CD4-positive, alpha-beta T cell (primary cell): ENCODE data around the gene NUDT16L1. TPM values are rescaled to one million over a fixed set of nuclear protein-coding genes. Genes with fewer than 3 reads are reported as not detected.

Experiments used
- ATAC-seq: fragments of 200-7000 bp; cut with Tn5 transposase; one replicate; pipeline ENCODE4 v1.10.0; 2022; ENCODE audit warnings: mild to moderate bottlenecking; ENCODE audit not compliant: poor library complexity
- CTCF ChIA-PET: fragments of 350-600 bp; sonication (Branson Sonifier 250); formaldehyde crosslinking; loops from one replicate; lab custom pipeline; 2021; ENCODE audit warnings: antibody characterized with exemption, inconsistent platforms; lab: Charles Lee
- POLR2A ChIA-PET: fragments of 350-600 bp; sonication (Branson Sonifier 250); formaldehyde crosslinking; loops from one replicate; lab custom pipeline; 2021; ENCODE audit warnings: antibody characterized with exemption, inconsistent platforms; lab: Charles Lee
- DNase-seq, 14 experiments: peaks; one replicate each; pipeline ENCODE4 v3.0.0-alpha.2; 2013 to 2020; ENCODE audit warnings: mixed read lengths in 2 of 14
- H3K27ac ChIP-seq, 2 donors: one replicate each; pipeline versions ENCODE4 v1.5.1 to v1.7.0; 2013; ENCODE audit warnings: low read length in 2 of 2, low read depth in 1 of 2, mild to moderate bottlenecking in 1 of 2
- H3K27me3 ChIP-seq, 2 experiments: 1 replicate in 1 of 2; 2 replicates in 1 of 2; pipeline versions ENCODE4 v1.6.1 to v1.7.0; 2013; ENCODE audit warnings: low read length in 2 of 2, control low read depth in 1 of 2, mild to moderate bottlenecking in 1 of 2, moderate library complexity in 1 of 2; ENCODE audit not compliant: insufficient read depth in 2 of 2, control insufficient read depth in 1 of 2
- H3K36me3 ChIP-seq: one replicate; pipeline ENCODE4 v1.6.1; 2013; ENCODE audit warnings: low read length, control low read depth; ENCODE audit not compliant: insufficient read depth
- H3K4me1 ChIP-seq: one replicate; pipeline ENCODE4 v1.6.1; 2013; ENCODE audit warnings: low read length, control low read depth; ENCODE audit not compliant: insufficient read depth
- H3K4me3 ChIP-seq: one replicate; pipeline ENCODE4 v1.5.1; 2013; ENCODE audit warnings: mild to moderate bottlenecking, low read length, moderate library complexity
- H3K9me3 ChIP-seq, 2 experiments: 1 replicate in 1 of 2; 2 replicates in 1 of 2; pipeline versions ENCODE4 v1.6.1 to v1.7.0; 2013; ENCODE audit warnings: low read length in 2 of 2, mild to moderate bottlenecking in 2 of 2, control low read depth in 1 of 2, moderate library complexity in 1 of 2; ENCODE audit not compliant: control insufficient read depth in 1 of 2, insufficient read depth in 1 of 2
- H3K27ac Mint-ChIP-seq: one replicate; pipeline ENCODE4 v1.8.0; 2020; ENCODE audit warnings: mixed read lengths
- H3K27me3 Mint-ChIP-seq: one replicate; pipeline ENCODE4 v1.8.0; 2021; ENCODE audit warnings: mixed read lengths
- H3K36me3 Mint-ChIP-seq: one replicate; pipeline ENCODE4 v1.8.0; 2021; ENCODE audit warnings: low read depth, mixed read lengths
- H3K4me1 Mint-ChIP-seq: one replicate; pipeline ENCODE4 v1.8.0; 2021; ENCODE audit warnings: low read depth, mixed read lengths
- H3K4me3 Mint-ChIP-seq: one replicate; pipeline ENCODE4 v1.8.0; 2020; ENCODE audit warnings: mild to moderate bottlenecking, mixed read lengths
- H3K9me3 Mint-ChIP-seq: one replicate; pipeline ENCODE4 v1.8.0; 2020; ENCODE audit warnings: mixed read lengths
- CTCF ChIP-seq: fragments of 200-600 bp; IDR thresholded peaks from one replicate; pipeline ENCODE4 v1.8.0; 2022; ENCODE audit warnings: antibody characterized with exemption, mild to moderate bottlenecking
- intact Hi-C, 2 experiments: fragments of 100-400 bp; cut with DNase I in 1 of 2; cut with micrococcal nuclease in 1 of 2; formaldehyde crosslinking; loops; one replicate each; pipeline versions ENCODE4 v1.15.1 to v1.9.0; 2023 to 2025; cut with DNase I, micrococcal nuclease
- total RNA-seq, 174 experiments: library from RNA in 2 of 174; stranded (reverse) in 2 of 174; gene quantifications; one replicate each; pipeline ENCODE4 v1.2.3 and lab custom pipeline; 2021 to 2026

The NUDT16L1 gene
- total RNA-seq, 2 experiments from 2014 or later, result 75.2 to 78.9 TPM

- Mint-ChIP-seq H3K36me3 (peaks cover 53% of the 10 kb centered on the region), H3K27ac (no peak overlapping the region), H3K27me3 (no peaks in the 10 kb centered on the region), H3K9me3 (no peaks in the 10 kb centered on the region), H3K4me1 (peaks cover 25% of the 10 kb centered on the region), H3K4me3 (no peak overlapping the region)
- POLR2A ChIA-PET, result no interaction called here
- Histone ChIP-seq H3K4me3 (no peak overlapping the region), H3K9me3 (no peaks in the 10 kb centered on the region), H3K36me3 (peaks cover 32% of the 10 kb centered on the region), H3K4me1 (peaks cover 13% of the 10 kb centered on the region), H3K27ac (no peak overlapping the region), H3K27me3 (no peaks in the 10 kb centered on the region)
- TF ChIP-seq CTCF, result no peak
- ATAC-seq (no peak), DNase-seq (no peak)
- intact Hi-C loops, result loop anchor here in 1 of 2 experiments (10.0 kb wide), 3 partner anchors 225 to 345 kb away; partner anchors contain the start of genes ALG1, NAGPA and SEC14L5
- CTCF ChIA-PET, result no interaction called here
Observed at GRCh38 chr16:4729876-4730275, 36.5 kb downstream of the NUDT16L1 start.

- peak overlapping the region; percentile 99 for H3K4me3 ChIP-seq
- intact Hi-C loops, result loop anchor here in 1 of 2 experiments (10.0 kb wide), 3 partner anchors 222 to 342 kb away; partner anchors contain the start of genes ALG1, NAGPA and SEC14L5
- Mint-ChIP-seq H3K4me1 (peaks cover 31% of the 10 kb centered on the region), H3K27ac (peak overlapping the region; percentile 90), H3K36me3 (peaks cover 26% of the 10 kb centered on the region), H3K27me3 (no peaks in the 10 kb centered on the region), H3K4me3 (peak overlapping the region; percentile 98), H3K9me3 (no peaks in the 10 kb centered on the region)
- H3K27ac ChIP-seq, result no peak overlapping the region
- peaks cover 16% of the 10 kb centered on the region for H3K36me3 ChIP-seq
- peaks cover 21% of the 10 kb centered on the region for H3K4me1 ChIP-seq
- ATAC-seq (no peak), DNase-seq (no peak)
- no peaks in the 10 kb centered on the region for H3K9me3 ChIP-seq
- POLR2A ChIA-PET, result interaction anchor here (1.0 to 3.0 kb wide), 10 partner anchors 34 to 194 kb away, joined by 3 to 61 read pairs (median 9); partner anchors contain the start of genes CDIP1, MGRN1, NUDT16L1 and ROGDI
- H3K27me3 ChIP-seq, result no peaks in the 10 kb centered on the region
- TF ChIP-seq CTCF, result no peak
- CTCF ChIA-PET, result interaction anchor here (1.1 kb wide), 2 partner anchors 69 to 117 kb away, joined by 3 to 4 read pairs; partner anchors contain the start of gene ROGDI
Observed at GRCh38 chr16:4733211-4733742, 39.9 kb downstream of the NUDT16L1 start.

- no peaks in the 10 kb centered on the region for H3K27me3 Mint-ChIP-seq
- intact Hi-C loops, result loop anchor here (1.0 to 10.0 kb wide), 9 partner anchors 33 to 341 kb away; partner anchors contain the start of genes ROGDI (in 2 of the 2), ZNF500 (in 2 of the 2), ALG1 (in 1 of the 2) and GLYR1 (in 1 of the 2)
- H3K4me1 Mint-ChIP-seq, result peaks cover 31% of the 10 kb centered on the region
- Histone ChIP-seq H3K4me1 (peaks cover 21% of the 10 kb centered on the region), H3K27ac (peak overlapping the region in 1 of 2 donors; percentile 68), H3K36me3 (peaks cover 13% of the 10 kb centered on the region), H3K27me3 (no peaks in the 10 kb centered on the region), H3K4me3 (peak overlapping the region; percentile 99), H3K9me3 (no peaks in the 10 kb centered on the region)
- H3K4me3 Mint-ChIP-seq, result peak overlapping the region; percentile 98
- DNase-seq (peak in 4 of 14 experiments; percentile 4 to 25 (median 10)), ATAC-seq (peak; percentile 19)
- ChIA-PET CTCF (interaction anchor here (1.0 to 1.6 kb wide), 4 partner anchors 40 to 117 kb away, joined by 3 to 7 read pairs (median 5); partner anchors contain the start of genes MGRN1 and ROGDI), POLR2A (interaction anchor here (0.8 to 3.0 kb wide), 18 partner anchors 9 to 480 kb away, joined by 3 to 61 read pairs (median 6); partner anchors contain the start of genes CDIP1, GLYR1, MGRN1 and NAGPA)
- no peak for TF ChIP-seq CTCF
- no peaks in the 10 kb centered on the region for H3K9me3 Mint-ChIP-seq
- H3K27ac Mint-ChIP-seq, result peak overlapping the region; percentile 90
- H3K36me3 Mint-ChIP-seq, result peaks cover 22% of the 10 kb centered on the region
Observed at GRCh38 chr16:4733747-4734062, 40.3 kb downstream of the NUDT16L1 start.
